ENCODE results near the gene MKNK2.
"Not testable (repeated sequence)": the region's sequence is repeated elsewhere in the genome, so short reads cannot be mapped to it uniquely, and the experiment has no call there.

MKNK2 gene

DNA sequence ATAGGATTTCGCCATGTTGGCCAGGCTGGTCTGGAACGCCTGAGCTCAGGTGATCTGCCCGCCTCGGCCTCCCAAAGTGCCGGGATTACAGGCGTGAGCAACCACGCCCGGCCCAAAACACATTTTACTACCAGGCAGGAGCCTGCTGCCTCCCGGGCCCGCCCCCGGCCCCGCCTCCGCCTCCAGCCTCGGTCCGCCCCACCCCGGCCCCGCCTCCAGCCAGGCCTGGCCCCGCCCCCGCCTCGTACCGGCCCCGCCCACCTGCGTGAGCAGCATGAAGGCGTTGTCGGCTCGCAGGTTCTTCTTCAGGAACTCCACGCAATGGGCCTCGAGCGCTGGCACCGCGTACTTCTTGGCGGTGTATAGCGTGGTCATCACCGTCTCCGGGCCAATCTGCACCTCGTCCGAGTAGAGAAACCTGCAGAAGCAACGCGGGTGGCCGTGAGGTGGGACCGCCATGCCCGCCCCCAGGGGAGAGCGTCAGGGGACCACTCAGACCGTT lies 58.2 kb downstream of the MKNK2 start:
- no peak for DNase-seq (ENCODE audit: low read depth in 2 of 2)

DNA sequence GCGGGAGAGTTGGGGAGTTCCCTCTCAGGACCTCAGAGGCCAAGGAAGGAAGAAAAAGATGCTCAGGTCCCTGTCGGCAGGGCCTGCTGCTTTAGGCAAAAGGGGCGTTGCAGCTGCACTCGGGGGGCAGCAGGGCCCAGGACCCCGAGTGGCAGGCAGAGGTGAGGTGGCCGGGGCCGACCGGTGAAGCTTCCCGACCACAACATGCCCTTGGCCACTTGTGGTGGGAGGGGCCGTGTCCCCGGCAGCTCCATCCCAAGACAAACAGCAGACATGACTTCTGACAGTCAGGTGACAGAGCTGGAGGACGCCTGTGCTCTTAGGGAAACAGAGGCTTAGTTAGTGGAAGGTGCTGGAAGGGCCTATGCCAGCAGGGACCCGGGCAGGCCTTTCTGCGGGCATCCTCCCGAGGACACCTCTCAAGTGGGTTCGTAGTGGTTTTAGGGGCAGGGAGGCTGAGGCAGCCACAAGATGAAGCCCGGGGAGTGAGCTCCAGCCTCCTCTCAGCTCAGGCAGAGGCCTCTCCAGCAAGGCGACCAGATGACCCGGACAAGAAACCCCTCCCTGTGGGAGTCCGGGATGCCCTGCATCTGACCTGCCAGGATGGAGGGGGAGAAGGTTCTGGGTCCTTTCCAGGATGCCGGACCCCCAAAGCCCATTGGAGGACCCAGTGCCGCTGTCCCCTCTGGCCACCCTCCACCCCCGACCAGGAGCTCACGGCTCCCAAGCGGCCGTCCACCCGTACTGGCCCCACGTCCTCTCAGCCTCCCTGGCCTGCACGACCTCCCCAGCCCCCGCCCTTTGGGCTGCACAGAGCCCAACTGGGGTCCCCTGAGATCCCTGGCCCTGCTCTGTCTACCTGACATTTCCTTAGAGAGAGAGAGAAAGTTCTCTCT lies 59.8 kb downstream of the MKNK2 start:
- DNase-seq (ENCODE audit: low read depth in 2 of 2): no peak

DNA sequence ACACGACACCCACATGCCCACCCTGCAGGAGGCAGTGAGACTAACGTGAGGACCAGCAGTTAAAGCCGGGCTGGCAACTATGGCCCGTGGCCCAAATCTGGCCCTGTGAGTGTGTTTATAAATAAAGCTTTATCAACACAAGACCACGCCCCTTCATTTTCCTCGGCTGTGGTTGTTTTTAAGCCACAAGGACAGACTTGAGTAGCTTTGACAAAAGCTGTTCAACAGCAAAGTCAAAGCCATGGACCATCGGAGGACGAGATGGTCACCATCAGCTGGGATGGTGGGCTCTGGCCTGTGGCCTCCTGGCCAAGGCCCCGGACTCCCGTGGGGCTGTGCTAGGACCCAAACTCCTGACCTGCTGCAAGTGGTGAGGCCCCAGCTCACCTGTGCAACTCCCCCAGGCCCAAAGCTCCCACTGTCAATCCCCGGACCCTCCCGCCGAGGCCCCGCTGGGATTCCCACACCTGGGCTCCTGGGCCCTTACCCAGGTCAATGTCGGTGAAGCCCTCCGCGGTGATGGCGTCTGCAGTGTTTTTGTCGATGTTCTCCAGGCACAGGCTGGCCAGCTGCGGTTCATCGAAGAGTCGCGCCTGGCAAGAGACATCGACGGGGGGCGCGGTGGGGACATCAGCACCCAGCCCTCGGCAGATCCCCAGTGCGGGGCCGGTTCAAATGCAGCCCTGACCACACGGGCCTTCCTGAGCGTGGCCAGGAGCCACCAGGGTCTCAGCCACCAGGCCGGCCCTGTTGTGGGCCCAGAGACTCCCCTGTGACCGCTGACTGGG lies 60.6 kb downstream of the MKNK2 start:
- no peak for DNase-seq (ENCODE audit: low read depth in 2 of 2)

DNA sequence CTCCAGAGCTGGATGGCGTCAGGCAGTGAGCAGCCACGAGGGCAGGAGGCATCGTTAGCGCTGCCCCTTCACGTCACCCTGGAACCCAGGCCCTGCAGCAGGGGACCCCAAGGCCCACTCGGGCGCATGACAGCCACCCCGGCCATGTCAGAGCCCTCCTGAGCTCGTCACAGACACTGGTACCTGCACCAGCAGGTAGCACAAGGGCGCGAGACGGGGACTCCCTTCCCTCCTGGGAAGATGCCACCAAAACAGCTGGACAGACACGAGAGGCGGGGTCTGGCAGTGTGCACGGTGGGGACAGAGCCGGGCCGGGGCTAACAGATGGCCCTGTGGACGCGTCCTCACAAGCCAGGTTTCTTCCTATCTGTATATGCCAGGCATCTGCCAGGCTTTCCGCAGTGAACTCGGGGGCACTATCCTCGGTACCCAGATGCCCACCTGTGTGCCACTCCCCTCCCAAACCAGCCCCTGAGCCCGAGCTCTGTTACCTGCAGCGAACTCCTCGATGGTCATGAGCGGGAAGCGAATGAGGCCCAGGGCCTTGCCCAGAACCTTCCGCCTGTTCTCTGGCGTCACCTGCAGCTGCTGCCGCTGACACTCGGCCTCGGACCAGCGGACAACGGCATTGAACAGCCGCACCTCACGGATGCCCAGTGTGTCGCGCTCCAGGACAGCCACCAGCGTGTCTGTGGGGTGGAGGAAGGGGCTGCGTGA lies 61.4 kb downstream of the MKNK2 start:
- DNase-seq (ENCODE audit: low read depth in 2 of 2): no peak

DNA sequence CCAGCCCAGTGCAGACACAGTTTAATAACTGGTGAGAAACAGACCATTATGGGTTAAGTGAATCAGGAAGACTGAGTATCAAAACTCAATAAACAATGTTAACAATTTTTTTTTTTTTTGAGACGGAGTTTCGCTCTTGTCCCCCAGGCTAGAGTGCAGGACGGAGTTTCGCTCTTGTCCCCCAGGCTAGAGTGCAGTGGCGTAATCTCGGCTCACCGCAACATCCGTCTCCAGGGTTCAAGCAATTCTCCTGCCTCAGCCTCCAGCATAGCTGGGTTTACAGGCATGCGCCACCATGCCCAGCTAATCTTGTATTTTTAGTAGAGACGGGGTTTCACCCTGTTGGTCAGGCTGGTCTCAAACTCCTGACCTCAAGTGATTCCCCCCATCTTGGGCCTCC lies 62.6 kb downstream of the MKNK2 start:
- DNase-seq (ENCODE audit: low read depth in 2 of 2): not testable (repeated sequence)

Measured in stimulated activated CD4-positive, alpha-beta T cell treated with anti-CD3 and anti-CD28 coated beads, Interleukin-12 subunit alpha, Interleukin-12 subunit beta, amount 100 ng/mL, for 24 hours (primary cell).